ENCODE data around the gene TRAPPC13.

DNA sequence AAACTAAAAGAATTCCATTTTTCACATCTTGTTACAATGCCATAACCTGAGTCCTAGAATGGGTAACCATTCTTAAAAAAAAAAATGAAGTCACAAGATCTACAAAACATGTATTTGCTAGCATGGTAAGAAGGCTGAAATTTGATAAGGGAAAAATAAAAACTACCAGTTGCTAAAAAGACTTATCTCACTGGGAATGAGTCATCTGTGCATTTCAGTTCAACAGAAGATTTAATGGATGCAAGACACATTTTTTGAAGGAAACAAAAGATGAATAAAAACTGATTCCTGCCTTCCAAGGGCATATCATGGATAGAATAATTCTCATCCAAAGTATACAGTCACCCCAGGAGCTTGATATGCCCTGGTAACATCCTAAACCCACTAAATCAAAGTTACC is 49.9 kb downstream of the TRAPPC13 start:
- no peak for TF ChIP-seq POLR2AphosphoS5 (IDR thresholded peaks at IDR 0.05; ENCODE audit: low read depth)
- TF ChIP-seq, protein P1, sequence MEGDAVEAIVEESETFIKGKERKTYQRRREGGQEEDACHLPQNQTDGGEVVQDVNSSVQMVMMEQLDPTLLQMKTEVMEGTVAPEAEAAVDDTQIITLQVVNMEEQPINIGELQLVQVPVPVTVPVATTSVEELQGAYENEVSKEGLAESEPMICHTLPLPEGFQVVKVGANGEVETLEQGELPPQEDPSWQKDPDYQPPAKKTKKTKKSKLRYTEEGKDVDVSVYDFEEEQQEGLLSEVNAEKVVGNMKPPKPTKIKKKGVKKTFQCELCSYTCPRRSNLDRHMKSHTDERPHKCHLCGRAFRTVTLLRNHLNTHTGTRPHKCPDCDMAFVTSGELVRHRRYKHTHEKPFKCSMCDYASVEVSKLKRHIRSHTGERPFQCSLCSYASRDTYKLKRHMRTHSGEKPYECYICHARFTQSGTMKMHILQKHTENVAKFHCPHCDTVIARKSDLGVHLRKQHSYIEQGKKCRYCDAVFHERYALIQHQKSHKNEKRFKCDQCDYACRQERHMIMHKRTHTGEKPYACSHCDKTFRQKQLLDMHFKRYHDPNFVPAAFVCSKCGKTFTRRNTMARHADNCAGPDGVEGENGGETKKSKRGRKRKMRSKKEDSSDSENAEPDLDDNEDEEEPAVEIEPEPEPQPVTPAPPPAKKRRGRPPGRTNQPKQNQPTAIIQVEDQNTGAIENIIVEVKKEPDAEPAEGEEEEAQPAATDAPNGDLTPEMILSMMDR (IDR thresholded peaks at IDR 0.05; ENCODE audit: insufficient read depth, low read length), result no peak
- TF ChIP-seq, protein P2, sequence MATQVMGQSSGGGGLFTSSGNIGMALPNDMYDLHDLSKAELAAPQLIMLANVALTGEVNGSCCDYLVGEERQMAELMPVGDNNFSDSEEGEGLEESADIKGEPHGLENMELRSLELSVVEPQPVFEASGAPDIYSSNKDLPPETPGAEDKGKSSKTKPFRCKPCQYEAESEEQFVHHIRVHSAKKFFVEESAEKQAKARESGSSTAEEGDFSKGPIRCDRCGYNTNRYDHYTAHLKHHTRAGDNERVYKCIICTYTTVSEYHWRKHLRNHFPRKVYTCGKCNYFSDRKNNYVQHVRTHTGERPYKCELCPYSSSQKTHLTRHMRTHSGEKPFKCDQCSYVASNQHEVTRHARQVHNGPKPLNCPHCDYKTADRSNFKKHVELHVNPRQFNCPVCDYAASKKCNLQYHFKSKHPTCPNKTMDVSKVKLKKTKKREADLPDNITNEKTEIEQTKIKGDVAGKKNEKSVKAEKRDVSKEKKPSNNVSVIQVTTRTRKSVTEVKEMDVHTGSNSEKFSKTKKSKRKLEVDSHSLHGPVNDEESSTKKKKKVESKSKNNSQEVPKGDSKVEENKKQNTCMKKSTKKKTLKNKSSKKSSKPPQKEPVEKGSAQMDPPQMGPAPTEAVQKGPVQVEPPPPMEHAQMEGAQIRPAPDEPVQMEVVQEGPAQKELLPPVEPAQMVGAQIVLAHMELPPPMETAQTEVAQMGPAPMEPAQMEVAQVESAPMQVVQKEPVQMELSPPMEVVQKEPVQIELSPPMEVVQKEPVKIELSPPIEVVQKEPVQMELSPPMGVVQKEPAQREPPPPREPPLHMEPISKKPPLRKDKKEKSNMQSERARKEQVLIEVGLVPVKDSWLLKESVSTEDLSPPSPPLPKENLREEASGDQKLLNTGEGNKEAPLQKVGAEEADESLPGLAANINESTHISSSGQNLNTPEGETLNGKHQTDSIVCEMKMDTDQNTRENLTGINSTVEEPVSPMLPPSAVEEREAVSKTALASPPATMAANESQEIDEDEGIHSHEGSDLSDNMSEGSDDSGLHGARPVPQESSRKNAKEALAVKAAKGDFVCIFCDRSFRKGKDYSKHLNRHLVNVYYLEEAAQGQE (IDR thresholded peaks at IDR 0.05; ENCODE audit: insufficient replicate concordance, low read depth), result no peak
